Right lobe of liver (tissue), 6 donors: ENCODE measurements around the gene UBAC2. TPM values are rescaled to one million over a fixed set of nuclear protein-coding genes. Genes with fewer than 3 reads are reported as not detected.

Source experiments
- ATAC-seq, 4 donors: fragments of 200-7000 bp; cut with Tn5 transposase; one replicate each; pipeline ENCODE4 v1.9.1; 2020; ENCODE audit warnings: mild to moderate bottlenecking in 4 of 4, moderate library complexity in 4 of 4
- DNase-seq, 3 donors: peaks; one replicate each; pipeline ENCODE4 v3.0.0-alpha.2; 2020
- H3K27ac ChIP-seq, 3 donors: fragments of 200-600 bp; one replicate each; pipeline ENCODE4 v1.8.0; 2022
- H3K27me3 ChIP-seq, 2 donors: fragments of 200-600 bp; one replicate each; pipeline ENCODE4 v1.8.0; 2022
- H3K36me3 ChIP-seq, 4 donors: fragments of 200-600 bp; sonication (generic) in 1 of 4; one replicate each; pipeline versions ENCODE4 v1.5.1 to v1.8.0; 2017 to 2022; ENCODE audit warnings: control low read depth in 1 of 4
- H3K4me1 ChIP-seq, 4 donors: fragments of 200-600 bp; sonication (generic) in 1 of 4; one replicate each; pipeline versions ENCODE4 v1.5.1 to v1.8.0; 2017 to 2022; ENCODE audit warnings: control low read depth in 1 of 4
- H3K4me3 ChIP-seq, 3 donors: fragments of 200-600 bp; one replicate each; pipeline ENCODE4 v1.8.0; 2022
- H3K9me3 ChIP-seq, 4 donors: fragments of 200-600 bp; sonication (generic) in 1 of 4; one replicate each; pipeline versions ENCODE4 v1.5.1 to v1.8.0; 2017 to 2022; ENCODE audit warnings: control low read depth in 1 of 4
- CTCF ChIP-seq, 4 donors: fragments of 200-600 bp in 3 of 4; fragments of 450-650 bp in 1 of 4; IDR thresholded peaks; one replicate each; pipeline versions ENCODE4 v1.5.1 to v1.8.0; 2016 to 2022; ENCODE audit warnings: antibody characterized with exemption in 4 of 4, mild to moderate bottlenecking in 2 of 4
- POLR2A ChIP-seq: fragments of 450-650 bp; IDR thresholded peaks from one replicate; pipeline ENCODE4 v1.6.1; 2017; ENCODE audit warnings: antibody characterized with exemption, mild to moderate bottlenecking
- WGBS: methylation state at CpG from one replicate; pipeline ENCODE4 v1.1.6; 2018; ENCODE audit warnings: low coverage, low lambda C conversion rate; ENCODE audit not compliant: insufficient coverage; ENCODE audit errors: missing lambda C conversion rate; 5-methylcytosine and 5-hydroxymethylcytosine counted together
- intact Hi-C, 2 donors: fragments of 100-400 bp; cut with DNase I; formaldehyde crosslinking; loops; one replicate each; pipeline versions ENCODE4 v1.11.2 to v1.14.1; 2022
- total RNA-seq, 6 experiments: library from RNA; depleted of rRNA in 2 of 6; stranded (reverse); fragments of >200 nt in 2 of 6; fragmentation: NEBNext Ultra II Directional in 3 of 6; extraction: Animal tissue kit (Norgen Biotek cat#: 25700) in 3 of 6; gene quantifications; one replicate each; pipeline versions ENCODE4 v1.1.0 to v1.2.4, GENCODE V29; 2016 to 2023
- donor health status: DM: no; HTN: yes; CAD: no.
- donor health status: DM: no; HTN: no; CAD: no.
- donor health status: DM: no; HTN: no; CAD: no.
- donor health status: DM: no; HTN: yes; CAD: no.
- donor health status: DM: no; HTN: yes; CAD: no.

The UBAC2 gene
- total RNA-seq, 6 experiments from 2014 or later: 30.2 to 45.0 (median 37.0) TPM

- Histone ChIP-seq H3K27ac (peak overlapping the region in 1 of 3 donors; percentile 22), H3K4me1 (peaks cover 0 to 4% (median 0%) of the 10 kb centered on the region in 4 donors), H3K36me3 (no peaks in the 10 kb centered on the region), H3K27me3 (no peaks in the 10 kb centered on the region), H3K4me3 (no peak overlapping the region), H3K9me3 (no peaks in the 10 kb centered on the region)
- ATAC-seq (no peak), DNase-seq (no peak)
- WGBS: 80% methylated on average over 2 of the region's 3 CpGs
- no peak for TF ChIP-seq POLR2A
- no peak for TF ChIP-seq CTCF (IDR thresholded peaks at IDR 0.05)
- intact Hi-C loops: no loop called here
Observed at GRCh38 chr13:99308471-99309087, 107.9 kb downstream of the UBAC2 start.

- Histone ChIP-seq H3K4me1 (peaks cover 0 to 10% (median 0%) of the 10 kb centered on the region in 4 donors), H3K4me3 (no peak overlapping the region), H3K9me3 (no peaks in the 10 kb centered on the region), H3K36me3 (no peaks in the 10 kb centered on the region), H3K27ac (no peak overlapping the region), H3K27me3 (no peaks in the 10 kb centered on the region)
- no peak for ATAC-seq
- WGBS: 77% methylated on average over 4 of the region's 4 CpGs
- intact Hi-C loops: no loop called here
- DNase-seq: no peak
- TF ChIP-seq CTCF (IDR thresholded peaks at IDR 0.05) (no peak), POLR2A (no peak)
Observed at GRCh38 chr13:99310382-99311031, 109.9 kb downstream of the UBAC2 start.

- H3K4me3 ChIP-seq: no peak overlapping the region
- H3K27ac ChIP-seq: no peak overlapping the region
- H3K9me3 ChIP-seq: no peaks in the 10 kb centered on the region
- H3K4me1 ChIP-seq: peaks cover 0 to 10% (median 0%) of the 10 kb centered on the region in 4 donors
- ATAC-seq (no peak), DNase-seq (no peak)
- intact Hi-C loops: no loop called here
- no peaks in the 10 kb centered on the region for H3K27me3 ChIP-seq
- no peaks in the 10 kb centered on the region for H3K36me3 ChIP-seq
- WGBS: 88% methylated on average over 3 of the region's 4 CpGs
- TF ChIP-seq POLR2A (no peak), CTCF (IDR thresholded peaks at IDR 0.05) (no peak)
Observed at GRCh38 chr13:99311137-99311536, 110.5 kb downstream of the UBAC2 start.

GRCh38 chr13:99311748-99312492, 111.3 kb downstream of the UBAC2 start:
- Histone ChIP-seq H3K27ac (no peak overlapping the region), H3K4me3 (no peak overlapping the region), H3K36me3 (no peaks in the 10 kb centered on the region), H3K27me3 (no peaks in the 10 kb centered on the region), H3K9me3 (no peaks in the 10 kb centered on the region), H3K4me1 (peaks cover 0 to 10% (median 0%) of the 10 kb centered on the region in 4 donors)
- DNase-seq (no peak), ATAC-seq (no peak)
- no peak for TF ChIP-seq CTCF (IDR thresholded peaks at IDR 0.05)
- 83% methylated on average over 8 of the region's 10 CpGs for WGBS
- intact Hi-C loops: no loop called here
